Measurements from ENCODE around the gene CEACAM5.

DNA sequence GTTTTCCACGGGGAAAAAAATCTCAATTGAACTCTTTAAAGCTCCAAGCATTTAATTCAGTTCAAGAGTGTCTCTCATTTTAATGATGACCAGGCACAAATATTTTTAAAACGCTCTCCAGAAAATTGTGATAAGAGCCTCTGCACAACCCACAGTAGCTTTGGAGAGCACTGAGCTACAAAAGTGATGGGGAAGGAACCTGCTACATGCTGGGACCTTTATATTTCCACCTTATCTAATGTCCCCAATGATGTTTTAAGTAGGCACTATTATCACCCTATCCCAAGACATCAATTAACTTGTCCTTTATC is 32.8 kb downstream of the CEACAM5 start:
- TF ChIP-seq CTCF (IDR thresholded peaks at IDR 0.05; ENCODE audit: insufficient read depth, low read length, poor library complexity, severe bottlenecking) = no peak
- no peak for TF ChIP-seq EZH2phosphoT487 (conservative IDR thresholded peaks at IDR 0.05; ENCODE audit: low read length)
